ENCODE measurements around the gene TBC1D1. TPM values are rescaled to one million over a fixed set of nuclear protein-coding genes. Genes with fewer than 3 reads are reported as not detected.
A peak's percentile ranks its signal among the peaks of the same experiment; 100 is the strongest.

TBC1D1 gene
- total and polyA plus RNA-seq, 8 donors: 53.3 to 78.9 (median 71.1) TPM

DNA sequence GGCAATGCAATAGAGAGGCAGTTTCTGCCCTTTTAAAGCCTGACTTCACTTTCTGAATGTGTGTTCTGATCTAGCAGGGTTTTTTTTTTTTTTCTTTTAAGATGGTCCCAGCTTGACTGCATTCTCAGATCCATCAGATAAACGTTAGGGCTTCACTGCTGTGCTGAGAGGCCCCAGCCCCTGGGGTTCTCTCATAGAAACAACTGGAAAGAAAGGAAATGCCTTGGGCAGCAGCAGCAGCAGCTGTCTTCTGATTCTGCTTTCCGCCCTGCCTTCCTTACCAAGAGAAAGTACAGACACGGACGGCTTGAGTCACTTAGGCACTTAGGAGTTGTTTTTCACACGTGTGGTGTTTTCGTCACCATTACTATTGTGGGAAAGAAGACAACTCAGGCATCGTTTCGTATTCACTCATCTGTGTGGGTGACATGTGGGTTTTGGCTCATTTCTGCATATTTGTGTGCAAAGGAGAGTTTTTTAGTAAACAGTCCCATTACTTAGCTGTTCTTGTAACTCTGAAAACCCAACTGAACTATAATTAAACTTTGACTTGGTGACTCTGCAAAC, 241.3 kb downstream of the TBC1D1 start:
- Histone ChIP-seq H3K27me3 (no peaks in the 10 kb centered on the region), H3K36me3 (peaks cover 0 to 35% of the 10 kb centered on the region in 2 donors), H3K4me3 (no peak overlapping the region), H3K9me3 (no peaks in the 10 kb centered on the region), H3K27ac (peak overlapping the region in 1 of 2 donors; percentile 16), H3K4me1 (peaks cover 0 to 11% of the 10 kb centered on the region in 2 donors)
- TF ChIP-seq, protein P1, sequence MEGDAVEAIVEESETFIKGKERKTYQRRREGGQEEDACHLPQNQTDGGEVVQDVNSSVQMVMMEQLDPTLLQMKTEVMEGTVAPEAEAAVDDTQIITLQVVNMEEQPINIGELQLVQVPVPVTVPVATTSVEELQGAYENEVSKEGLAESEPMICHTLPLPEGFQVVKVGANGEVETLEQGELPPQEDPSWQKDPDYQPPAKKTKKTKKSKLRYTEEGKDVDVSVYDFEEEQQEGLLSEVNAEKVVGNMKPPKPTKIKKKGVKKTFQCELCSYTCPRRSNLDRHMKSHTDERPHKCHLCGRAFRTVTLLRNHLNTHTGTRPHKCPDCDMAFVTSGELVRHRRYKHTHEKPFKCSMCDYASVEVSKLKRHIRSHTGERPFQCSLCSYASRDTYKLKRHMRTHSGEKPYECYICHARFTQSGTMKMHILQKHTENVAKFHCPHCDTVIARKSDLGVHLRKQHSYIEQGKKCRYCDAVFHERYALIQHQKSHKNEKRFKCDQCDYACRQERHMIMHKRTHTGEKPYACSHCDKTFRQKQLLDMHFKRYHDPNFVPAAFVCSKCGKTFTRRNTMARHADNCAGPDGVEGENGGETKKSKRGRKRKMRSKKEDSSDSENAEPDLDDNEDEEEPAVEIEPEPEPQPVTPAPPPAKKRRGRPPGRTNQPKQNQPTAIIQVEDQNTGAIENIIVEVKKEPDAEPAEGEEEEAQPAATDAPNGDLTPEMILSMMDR (IDR thresholded peaks at IDR 0.05): no peak
- DNase-seq (peak in 2 of 4 donors; percentile 59 to 73), ATAC-seq (peak; percentile 58)
- intact Hi-C loops (cut with DNase I): no loop called here

DNA sequence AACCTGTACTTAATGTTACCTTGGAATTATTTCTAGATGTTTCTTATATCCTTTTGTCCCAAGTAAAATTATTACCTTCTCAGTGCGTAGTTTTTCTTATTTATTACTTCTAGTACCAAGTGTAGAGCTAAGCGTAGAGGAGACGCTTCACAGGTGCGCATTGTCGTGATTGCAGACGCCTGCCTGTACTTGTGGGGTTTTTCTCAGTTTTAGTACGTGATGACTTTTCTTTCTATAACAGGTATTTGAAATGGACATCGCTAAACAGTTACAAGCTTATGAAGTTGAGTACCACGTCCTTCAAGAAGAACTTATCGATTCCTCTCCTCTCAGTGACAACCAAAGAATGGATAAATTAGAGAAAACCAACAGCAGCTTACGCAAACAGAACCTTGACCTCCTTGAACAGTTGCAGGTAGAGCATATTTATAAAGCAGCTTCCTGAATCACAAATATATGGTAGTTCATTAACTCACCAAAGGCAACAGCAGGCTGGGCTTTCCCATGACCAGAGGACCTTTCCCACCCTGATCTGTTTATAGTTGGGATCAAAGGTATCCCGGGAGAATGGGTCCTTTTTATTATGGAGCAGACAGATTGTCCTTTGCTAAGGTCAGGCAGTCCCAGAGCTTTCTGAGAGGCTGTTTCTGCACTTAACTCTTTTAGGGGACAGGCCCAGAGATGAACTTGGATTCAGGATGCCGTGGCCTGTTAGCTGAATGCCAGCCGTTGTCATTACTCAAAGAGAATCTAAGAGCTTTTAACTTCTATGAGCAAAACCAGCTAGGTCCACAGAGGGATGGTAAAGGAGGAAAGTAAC, 242.2 kb downstream of the TBC1D1 start:
- ATAC-seq: no peak
- TF ChIP-seq, protein P1 (IDR thresholded peaks at IDR 0.05): no peak

DNA sequence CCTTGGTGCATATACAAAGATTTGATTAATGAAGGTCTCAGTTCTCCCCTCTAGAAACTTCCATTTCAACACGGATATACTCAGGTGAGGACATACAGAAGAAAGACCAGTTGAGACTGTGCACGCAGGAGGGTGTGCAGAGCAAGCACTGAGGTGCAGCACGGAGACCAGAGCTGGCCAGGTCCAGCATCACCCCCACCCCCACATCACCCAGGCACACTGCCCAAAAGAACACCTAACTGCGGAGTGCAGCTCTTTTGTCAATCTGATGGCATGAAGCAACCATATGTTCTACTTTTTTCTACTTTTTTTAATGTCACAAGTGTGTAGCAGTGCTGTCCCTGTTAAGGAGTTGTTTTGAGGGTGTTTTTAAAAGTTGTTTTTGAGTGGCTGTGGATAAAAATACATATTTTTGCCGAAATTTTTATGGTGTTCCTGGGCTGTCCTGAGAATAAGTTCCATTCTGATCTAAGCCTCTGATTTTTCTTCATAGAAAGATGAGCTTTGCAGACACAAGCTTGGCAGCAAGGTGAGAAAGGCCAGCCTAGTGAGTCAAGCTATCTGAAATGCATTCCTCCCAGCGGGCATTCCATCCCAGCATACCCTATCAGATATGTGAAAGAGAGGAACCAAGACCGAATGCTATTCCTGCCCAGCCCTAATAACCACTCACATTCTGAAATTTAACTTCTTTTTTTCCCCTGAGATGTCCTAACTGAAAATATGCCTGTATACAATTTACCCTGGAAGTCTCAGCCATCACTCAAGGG, 243.0 kb downstream of the TBC1D1 start:
- no peak overlapping the region for H3K4me3 ChIP-seq
- peaks cover 0 to 51% of the 10 kb centered on the region in 2 donors for H3K36me3 ChIP-seq
- TF ChIP-seq, protein P1 (IDR thresholded peaks at IDR 0.05): no peak
- no peaks in the 10 kb centered on the region for H3K27me3 ChIP-seq
- no peak for ATAC-seq
- DNase-seq: no peak
- intact Hi-C loops (cut with DNase I): no loop called here
- H3K27ac ChIP-seq: no peak overlapping the region
- H3K9me3 ChIP-seq: no peaks in the 10 kb centered on the region
- peaks cover 0 to 3% of the 10 kb centered on the region in 2 donors for H3K4me1 ChIP-seq

More for the DNA sequence above, 242.2 kb downstream of the TBC1D1 start:
- no peaks in the 10 kb centered on the region for H3K27me3 ChIP-seq
- no peak for DNase-seq
- no peak overlapping the region for H3K4me3 ChIP-seq
- peaks cover 0 to 11% of the 10 kb centered on the region in 2 donors for H3K4me1 ChIP-seq
- intact Hi-C loops (cut with DNase I): no loop called here
- no peaks in the 10 kb centered on the region for H3K9me3 ChIP-seq
- peaks cover 0 to 44% of the 10 kb centered on the region in 2 donors for H3K36me3 ChIP-seq
- peak overlapping the region in 1 of 2 donors; percentile 16 for H3K27ac ChIP-seq

DNA sequence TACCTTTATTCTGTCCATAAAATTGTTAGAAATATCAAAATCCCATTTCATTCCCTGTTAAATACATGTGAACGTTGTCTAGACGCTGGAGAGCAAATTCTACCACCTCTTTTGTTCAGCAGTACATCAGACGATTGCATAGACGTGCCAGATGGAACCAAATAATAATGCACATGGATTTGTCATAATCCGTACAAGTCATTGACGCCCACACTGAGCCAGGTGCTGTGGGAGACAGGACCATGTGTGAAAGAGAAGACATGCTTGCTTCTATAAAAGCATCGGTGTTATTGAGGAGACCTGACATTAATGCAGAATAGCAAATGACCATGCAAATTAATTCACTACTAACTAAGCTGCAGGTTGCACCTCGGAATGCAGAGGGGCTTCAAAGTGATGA, 244.3 kb downstream of the TBC1D1 start:
- H3K4me1 ChIP-seq: no peaks in the 10 kb centered on the region
- intact Hi-C loops (cut with DNase I): no loop called here
- H3K27me3 ChIP-seq: no peaks in the 10 kb centered on the region
- no peak overlapping the region for H3K4me3 ChIP-seq
- peaks cover 0 to 64% of the 10 kb centered on the region in 2 donors for H3K36me3 ChIP-seq
- no peak overlapping the region for H3K27ac ChIP-seq
- ATAC-seq: no peak
- H3K9me3 ChIP-seq: no peaks in the 10 kb centered on the region
- no peak for DNase-seq
- TF ChIP-seq, protein P1 (IDR thresholded peaks at IDR 0.05): no peak

DNA sequence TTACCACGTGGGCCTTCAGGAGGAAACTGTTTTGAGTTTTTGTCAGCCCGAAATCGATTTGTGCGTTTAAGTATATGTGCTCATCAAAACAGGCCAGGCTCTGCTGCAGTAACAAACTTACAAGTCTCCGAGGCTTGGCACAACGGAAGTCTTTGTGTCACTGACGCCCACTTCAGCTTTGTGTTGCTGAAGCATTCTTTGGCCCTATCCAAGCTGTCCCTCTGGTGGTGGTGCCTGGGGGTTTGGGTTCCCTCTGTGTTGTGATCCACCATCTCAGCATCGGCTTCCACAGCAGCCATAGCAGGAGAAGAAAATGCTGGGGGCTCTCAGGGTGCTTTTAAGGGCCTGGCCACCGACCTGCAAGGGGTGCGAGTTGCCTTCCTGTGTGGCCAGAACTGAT, 245.7 kb downstream of the TBC1D1 start:
- ATAC-seq: no peak

More for the DNA sequence above, 245.7 kb downstream of the TBC1D1 start:
- no peak for DNase-seq
- Histone ChIP-seq H3K27me3 (no peaks in the 10 kb centered on the region), H3K36me3 (peaks cover 0 to 71% of the 10 kb centered on the region in 2 donors), H3K9me3 (no peaks in the 10 kb centered on the region), H3K27ac (no peak overlapping the region), H3K4me3 (no peak overlapping the region), H3K4me1 (no peaks in the 10 kb centered on the region)
- TF ChIP-seq, protein P1 (IDR thresholded peaks at IDR 0.05): no peak
- intact Hi-C loops (cut with DNase I): no loop called here

Measured in left lung (tissue), 10 donors.